ENCODE data around the gene TMEM140.
"Not testable (repeated sequence)": the region's sequence is repeated elsewhere in the genome, so short reads cannot be mapped to it uniquely, and the experiment has no call there.

The TMEM140 gene

GRCh38 chr7:135195156-135195555 is 47.3 kb downstream of the TMEM140 start:
- no peak for DNase-seq (ENCODE audit: low read depth)

- no peak for DNase-seq (ENCODE audit: low read depth)
Measured at GRCh38 chr7:135195968-135196629, 48.2 kb downstream of the TMEM140 start.

GRCh38 chr7:135197343-135197742 is 49.5 kb downstream of the TMEM140 start:
- DNase-seq (ENCODE audit: low read depth): no peak

- no peak for DNase-seq (ENCODE audit: low read depth)
Measured at GRCh38 chr7:135197906-135198655, 50.2 kb downstream of the TMEM140 start.

- no peak for DNase-seq (ENCODE audit: low read depth)
Measured at GRCh38 chr7:135199439-135199838, 51.6 kb downstream of the TMEM140 start.

- DNase-seq (ENCODE audit: low read depth): no peak
Measured at GRCh38 chr7:135200821-135201331, 53.0 kb downstream of the TMEM140 start.

- no peak for DNase-seq (ENCODE audit: low read depth)
Measured at GRCh38 chr7:135201350-135201749, 53.5 kb downstream of the TMEM140 start.

GRCh38 chr7:135204341-135204749 is 56.5 kb downstream of the TMEM140 start:
- DNase-seq (ENCODE audit: low read depth): no peak

- no peak for DNase-seq (ENCODE audit: low read depth)
Measured at GRCh38 chr7:135204876-135205275, 57.0 kb downstream of the TMEM140 start.

GRCh38 chr7:135205850-135206249 is 58.0 kb downstream of the TMEM140 start:
- DNase-seq (ENCODE audit: low read depth): no peak

- DNase-seq (ENCODE audit: low read depth): no peak
Measured at GRCh38 chr7:135206941-135207391, 59.1 kb downstream of the TMEM140 start.

GRCh38 chr7:135207406-135208101 is 59.7 kb downstream of the TMEM140 start:
- DNase-seq (ENCODE audit: low read depth): no peak

- no peak for DNase-seq (ENCODE audit: low read depth)
Measured at GRCh38 chr7:135208102-135208793, 60.4 kb downstream of the TMEM140 start.

- no peak for DNase-seq (ENCODE audit: low read depth)
Measured at GRCh38 chr7:135209225-135209834, 61.5 kb downstream of the TMEM140 start.

GRCh38 chr7:135210888-135211178 is 63.0 kb downstream of the TMEM140 start:
- peak; percentile 15 for DNase-seq (ENCODE audit: low read depth)

- peak; percentile 97 for DNase-seq (ENCODE audit: low read depth)
Measured at GRCh38 chr7:135211179-135211945, 63.5 kb downstream of the TMEM140 start, which contains the start of gene WDR91. WDR91 (minus strand) TSS chr7:135211526; CDS start chr7:135211502, 24 bp downstream.

GRCh38 chr7:135211946-135212685 is 64.2 kb downstream of the TMEM140 start:
- DNase-seq (ENCODE audit: low read depth): not testable (repeated sequence)

GRCh38 chr7:135213831-135214230 is 66.0 kb downstream of the TMEM140 start:
- no peak for DNase-seq (ENCODE audit: low read depth)

- DNase-seq (ENCODE audit: low read depth): no peak
Measured at GRCh38 chr7:135215180-135215579, 67.3 kb downstream of the TMEM140 start.

GRCh38 chr7:135215698-135216097 is 67.8 kb downstream of the TMEM140 start:
- no peak for DNase-seq (ENCODE audit: low read depth)
